HFFc6 (cell line): ENCODE measurements around the gene JAG1. TPM values are rescaled to one million over a fixed set of nuclear protein-coding genes. Genes with fewer than 3 reads are reported as not detected.
A peak's percentile ranks its signal among the peaks of the same experiment; 100 is the strongest.
"Not testable (repeated sequence)": the region's sequence is repeated elsewhere in the genome, so short reads cannot be mapped to it uniquely, and the experiment has no call there.

Experiments used
- DNase-seq: peaks from one replicate; pipeline ENCODE4 v3.0.0-alpha.2; 2018
- H3K27ac Mint-ChIP-seq: 2 replicates; pipeline ENCODE4 v1.8.0; 2020; ENCODE audit warnings: mild to moderate bottlenecking, mixed read lengths
- H3K27me3 Mint-ChIP-seq: 2 replicates; pipeline ENCODE4 v1.8.0; 2021; ENCODE audit warnings: mild to moderate bottlenecking, moderate library complexity, mixed read lengths; ENCODE audit not compliant: insufficient read depth
- H3K36me3 Mint-ChIP-seq: 2 replicates; pipeline ENCODE4 v1.8.0; 2021; ENCODE audit warnings: low read depth, mixed read lengths
- H3K4me1 Mint-ChIP-seq: 2 replicates; pipeline ENCODE4 v1.8.0; 2020; ENCODE audit warnings: low read depth, mixed read lengths
- H3K4me3 Mint-ChIP-seq: 2 replicates; pipeline ENCODE4 v1.8.0; 2020; ENCODE audit warnings: mild to moderate bottlenecking, moderate library complexity, mixed read lengths
- H3K9me3 Mint-ChIP-seq: 2 replicates; pipeline ENCODE4 v1.8.0; 2020; ENCODE audit warnings: mild to moderate bottlenecking, mixed read lengths
- CTCF ChIP-seq: fragments of 200-600 bp; sonication (generic); IDR thresholded peaks from 2 replicates; pipeline ENCODE4 v1.5.0; 2021; ENCODE audit warnings: antibody characterized with exemption, mild to moderate bottlenecking
- microRNA-seq: library from miRNA; unstranded; fragments of <30 nt; microRNA quantifications from one replicate; pipeline ENCODE4, GENCODE V29; 2019
- total RNA-seq, 6 experiments: library from RNA; stranded (reverse); fragmentation: NEBNext Ultra II Directional; extraction: Animal tissue kit (Norgen Biotek cat#: 25700); gene quantifications; 2 replicates in 1 of 6; 3 replicates in 5 of 6; pipeline ENCODE4 v1.2.3, GENCODE V29; 2021

JAG1 gene
- total RNA-seq, 6 experiments from 2014 or later = 3.0 to 9.3 (median 8.2) TPM

- DNase-seq = no peak
- Mint-ChIP-seq H3K27ac (no peak overlapping the region), H3K36me3 (peaks cover 11% of the 10 kb centered on the region; the same call in 1 of the 2 replicates), H3K27me3 (no peaks in the 10 kb centered on the region), H3K4me1 (peaks cover 80% of the 10 kb centered on the region), H3K4me3 (no peak overlapping the region), H3K9me3 (no peaks in the 10 kb centered on the region)
- TF ChIP-seq CTCF = no peak; the same call in 1 of the 2 replicates
Observed at GRCh38 chr20:10595266-10595665, 78.5 kb downstream of the JAG1 start.

- Mint-ChIP-seq H3K4me3 (no peak overlapping the region), H3K36me3 (peaks cover 11% of the 10 kb centered on the region; the same call in 1 of the 2 replicates), H3K27me3 (no peaks in the 10 kb centered on the region), H3K9me3 (no peaks in the 10 kb centered on the region), H3K4me1 (peaks cover 80% of the 10 kb centered on the region), H3K27ac (no peak overlapping the region; the same call in 1 of the 2 replicates)
- TF ChIP-seq CTCF = no peak
- no peak for DNase-seq
Observed at GRCh38 chr20:10594296-10594868, 79.4 kb downstream of the JAG1 start.

GRCh38 chr20:10591946-10592521, 81.8 kb downstream of the JAG1 start:
- H3K36me3 Mint-ChIP-seq = peaks cover 6% of the 10 kb centered on the region; the same call in 1 of the 2 replicates
- peak overlapping the region; percentile 78 for H3K27ac Mint-ChIP-seq
- peaks cover 57% of the 10 kb centered on the region for H3K4me1 Mint-ChIP-seq
- no peaks in the 10 kb centered on the region for H3K27me3 Mint-ChIP-seq
- DNase-seq = no peak
- no peak for TF ChIP-seq CTCF
- H3K4me3 Mint-ChIP-seq = peak overlapping the region; percentile 70
- no peaks in the 10 kb centered on the region for H3K9me3 Mint-ChIP-seq

GRCh38 chr20:10590950-10591671, 82.7 kb downstream of the JAG1 start:
- peaks cover 53% of the 10 kb centered on the region for H3K4me1 Mint-ChIP-seq
- H3K36me3 Mint-ChIP-seq = peaks cover 5% of the 10 kb centered on the region; the same call in 1 of the 2 replicates
- no peak for TF ChIP-seq CTCF
- H3K9me3 Mint-ChIP-seq = no peaks in the 10 kb centered on the region
- no peaks in the 10 kb centered on the region for H3K27me3 Mint-ChIP-seq
- peak overlapping the region; percentile 78; the same call in 1 of the 2 replicates for H3K27ac Mint-ChIP-seq
- no peak for DNase-seq
- no peak overlapping the region for H3K4me3 Mint-ChIP-seq

- H3K9me3 Mint-ChIP-seq, DNase-seq, H3K4me3 Mint-ChIP-seq, H3K27ac Mint-ChIP-seq, H3K27me3 Mint-ChIP-seq, H3K36me3 Mint-ChIP-seq: not testable (repeated sequence)
- peaks cover 52% of the 10 kb centered on the region for H3K4me1 Mint-ChIP-seq
Observed at GRCh38 chr20:10590446-10590845, 83.4 kb downstream of the JAG1 start.

Small RNA genes within 50 kb of the gene (microRNA-seq; reads per million reads assigned to microRNA genes)
- not detected for gene MIR6870

Other genes with a start within 250 kb of the JAG1 start
- 10 to 100 TPM in 1 of 6 experiments, 1 to 10 TPM in 5; 6.0 to 10.0 (median 8.0) TPM for gene MKKS, start 239.8 kb downstream of the JAG1 start, total RNA-seq
- gene SLX4IP, start 238.7 kb downstream of the JAG1 start, total RNA-seq = 1 to 10 TPM; 4.1 to 4.8 (median 4.5) TPM